ENCODE measurements around the gene KCNK5.

GRCh38 chr6:39268721-39269120 is 39.4 kb upstream of the KCNK5 start:
- TF ChIP-seq POLR2A (IDR thresholded peaks at IDR 0.05) (no peak), CTCF (IDR thresholded peaks at IDR 0.05) (no peak)
